IPS DF 4.7 (cell line): ENCODE results near the gene SLC22A2.
"Not testable (repeated sequence)": the region's sequence is repeated elsewhere in the genome, so short reads cannot be mapped to it uniquely, and the experiment has no call there.

ENCODE experiments used
- DNase-seq: peaks from one replicate; pipeline ENCODE4 v3.0.0-alpha.2; 2013; ENCODE audit warnings: low spot score; ENCODE audit errors: extremely low read depth

Gene SLC22A2

GRCh38 chr6:160252073-160252813 is 6.4 kb downstream of the SLC22A2 start:
- no peak for DNase-seq

GRCh38 chr6:160249671-160250070 is 8.9 kb downstream of the SLC22A2 start:
- DNase-seq = no peak

- no peak for DNase-seq
Observed at GRCh38 chr6:160248538-160248937, 10.1 kb downstream of the SLC22A2 start.

- no peak for DNase-seq
Observed at GRCh38 chr6:160247457-160247883, 11.2 kb downstream of the SLC22A2 start.

- no peak for DNase-seq
Observed at GRCh38 chr6:160240691-160241084, 17.9 kb downstream of the SLC22A2 start.

- DNase-seq = no peak
Observed at GRCh38 chr6:160239929-160240690, 18.5 kb downstream of the SLC22A2 start.

- DNase-seq = no peak
Observed at GRCh38 chr6:160238761-160239751, 19.6 kb downstream of the SLC22A2 start.

GRCh38 chr6:160238278-160238711 is 20.3 kb downstream of the SLC22A2 start:
- no peak for DNase-seq

- DNase-seq = not testable (repeated sequence)
Observed at GRCh38 chr6:160237597-160238275, 20.9 kb downstream of the SLC22A2 start.

- DNase-seq = not testable (repeated sequence)
Observed at GRCh38 chr6:160236235-160236872, 22.3 kb downstream of the SLC22A2 start.

- not testable (repeated sequence) for DNase-seq
Observed at GRCh38 chr6:160233950-160234640, 24.5 kb downstream of the SLC22A2 start.

GRCh38 chr6:160227769-160228161 is 30.9 kb downstream of the SLC22A2 start:
- DNase-seq = no peak

GRCh38 chr6:160227038-160227768 is 31.4 kb downstream of the SLC22A2 start:
- DNase-seq = no peak

GRCh38 chr6:160226118-160226591 is 32.5 kb downstream of the SLC22A2 start:
- no peak for DNase-seq

- no peak for DNase-seq
Observed at GRCh38 chr6:160224639-160225237, 33.9 kb downstream of the SLC22A2 start.

- DNase-seq = no peak
Observed at GRCh38 chr6:160222491-160222890, 36.1 kb downstream of the SLC22A2 start.

- no peak for DNase-seq
Observed at GRCh38 chr6:160221918-160222317, 36.7 kb downstream of the SLC22A2 start.

GRCh38 chr6:160221423-160221822 is 37.2 kb downstream of the SLC22A2 start:
- no peak for DNase-seq
